Kasumi-1 (cell line): ENCODE data around the gene CBLN3.

Experiments used
- DNase-seq, 2 experiments: peaks; one replicate each; lab custom pipeline; 2025; lab: John Stamatoyannopoulos, UW

CBLN3 gene

DNA sequence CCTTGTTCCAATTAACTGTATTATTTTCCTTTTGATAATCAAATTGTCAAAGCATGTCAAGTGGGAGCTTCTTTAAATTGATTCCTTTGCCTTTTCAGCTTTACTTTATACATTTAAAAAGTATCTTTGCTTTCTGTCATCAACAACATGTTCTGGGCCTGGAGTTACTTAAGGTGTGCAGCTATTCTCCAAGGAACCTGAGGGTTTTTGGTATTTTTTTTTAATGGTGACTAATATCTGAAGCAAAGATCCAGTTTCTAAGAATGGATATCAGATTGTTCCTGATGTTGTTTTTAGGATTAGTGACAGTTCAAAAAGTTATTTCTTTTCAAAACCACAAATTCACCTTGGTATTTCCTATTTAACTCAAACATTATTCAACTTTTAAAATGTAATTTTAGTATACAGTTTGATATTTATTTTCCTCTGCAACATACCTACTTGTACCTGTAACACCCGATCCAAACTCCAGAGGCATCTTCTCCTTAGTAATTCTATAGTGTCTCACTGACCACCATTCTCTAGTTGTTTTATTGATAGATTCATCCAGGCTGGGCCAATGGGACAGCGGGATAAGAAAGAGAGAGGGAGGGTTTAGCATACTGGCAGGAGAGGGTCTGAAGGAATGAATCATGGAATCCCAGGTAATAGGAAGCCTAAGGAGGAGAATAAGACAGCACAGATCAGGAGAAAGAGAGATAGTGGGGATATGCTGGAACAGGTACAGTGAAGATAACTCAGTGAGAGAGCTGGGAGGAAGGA, 3.1 kb downstream of the CBLN3 start:
- DNase-seq: no peak

DNA sequence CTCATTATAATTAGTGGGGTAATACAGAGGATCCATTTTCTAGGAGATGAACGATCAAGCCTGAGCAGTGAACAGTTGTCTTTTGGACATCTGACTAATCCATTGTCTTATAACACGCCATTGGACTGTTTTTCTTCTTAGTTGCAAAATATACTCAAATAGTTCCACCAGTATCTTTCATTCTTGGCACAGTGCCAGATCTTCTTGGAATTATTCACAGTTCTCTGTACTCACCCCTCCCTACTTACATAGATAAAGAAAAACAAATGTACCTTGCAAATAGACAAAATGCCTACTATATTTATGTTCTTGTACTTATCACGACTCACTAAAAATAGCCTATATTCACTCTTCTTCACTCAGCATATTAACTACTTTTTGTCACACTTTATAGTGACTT, 3.8 kb downstream of the CBLN3 start:
- no peak for DNase-seq

DNA sequence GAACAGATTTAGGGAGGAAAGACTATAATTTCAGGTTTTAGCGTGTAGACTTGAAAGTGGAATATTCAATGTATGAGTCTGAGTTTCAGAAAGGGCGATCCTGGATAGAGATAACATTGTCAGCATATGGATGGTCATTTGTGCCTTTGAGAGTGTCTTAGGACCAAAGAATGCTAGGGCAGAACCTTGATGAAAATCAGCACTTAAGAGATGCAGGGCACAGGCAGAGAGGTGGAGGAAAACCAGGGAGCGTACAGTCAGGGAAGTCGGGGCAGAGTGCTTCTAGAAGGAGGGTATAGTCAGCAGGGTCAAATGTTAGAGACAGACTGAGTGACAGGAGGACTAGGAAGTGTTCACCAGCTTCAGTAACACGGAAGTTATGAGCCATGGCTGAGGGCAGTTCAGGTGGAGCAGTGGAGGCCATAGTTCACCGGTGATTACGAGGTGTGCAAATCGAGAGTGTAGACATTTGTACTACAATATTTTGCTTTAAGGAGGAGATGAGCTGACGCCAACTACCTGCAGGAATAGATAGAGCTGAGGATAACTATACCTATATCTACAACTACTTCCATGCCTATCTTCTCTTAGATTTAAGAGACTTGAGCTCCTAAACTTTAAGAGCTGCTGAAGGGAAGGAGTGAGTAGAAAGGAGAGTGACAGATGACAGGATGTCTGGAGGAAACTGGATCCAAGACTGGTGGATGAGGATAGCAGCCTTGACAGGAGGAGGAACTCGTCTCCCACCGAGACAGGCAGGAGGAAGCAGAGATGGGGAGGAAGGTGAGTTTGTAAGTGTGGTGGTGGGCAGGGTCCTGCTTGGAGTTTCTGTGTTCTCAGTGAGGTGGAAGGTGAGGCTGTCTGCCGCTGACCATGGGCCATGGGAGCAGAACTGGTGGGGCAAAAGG, 6.5 kb downstream of the CBLN3 start:
- DNase-seq: no peak

- peak; percentile 44 to 56 for DNase-seq
These were observed 7.2 kb downstream of the CBLN3 start for GRCh38 chr14:24422261-24422660.

DNA sequence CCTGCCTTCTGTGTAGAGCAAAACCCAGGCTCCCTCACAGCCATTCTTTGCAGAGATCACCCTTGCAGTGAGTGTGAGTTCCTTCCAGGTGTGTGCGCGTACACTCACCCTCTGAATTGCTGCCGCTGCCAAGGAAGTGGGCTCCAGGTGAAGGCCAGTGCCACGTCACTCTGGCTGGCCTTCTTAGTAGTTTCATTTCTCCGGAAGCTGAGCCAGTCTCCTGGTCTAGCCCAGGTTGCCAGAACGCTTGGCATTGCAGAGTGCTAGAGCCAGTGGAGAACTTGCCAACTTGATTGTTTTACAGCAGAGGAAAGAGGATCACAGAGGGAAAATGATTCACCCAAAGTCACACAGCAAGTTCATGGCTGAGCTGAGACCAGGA, 11.0 kb downstream of the CBLN3 start:
- no peak for DNase-seq

DNA sequence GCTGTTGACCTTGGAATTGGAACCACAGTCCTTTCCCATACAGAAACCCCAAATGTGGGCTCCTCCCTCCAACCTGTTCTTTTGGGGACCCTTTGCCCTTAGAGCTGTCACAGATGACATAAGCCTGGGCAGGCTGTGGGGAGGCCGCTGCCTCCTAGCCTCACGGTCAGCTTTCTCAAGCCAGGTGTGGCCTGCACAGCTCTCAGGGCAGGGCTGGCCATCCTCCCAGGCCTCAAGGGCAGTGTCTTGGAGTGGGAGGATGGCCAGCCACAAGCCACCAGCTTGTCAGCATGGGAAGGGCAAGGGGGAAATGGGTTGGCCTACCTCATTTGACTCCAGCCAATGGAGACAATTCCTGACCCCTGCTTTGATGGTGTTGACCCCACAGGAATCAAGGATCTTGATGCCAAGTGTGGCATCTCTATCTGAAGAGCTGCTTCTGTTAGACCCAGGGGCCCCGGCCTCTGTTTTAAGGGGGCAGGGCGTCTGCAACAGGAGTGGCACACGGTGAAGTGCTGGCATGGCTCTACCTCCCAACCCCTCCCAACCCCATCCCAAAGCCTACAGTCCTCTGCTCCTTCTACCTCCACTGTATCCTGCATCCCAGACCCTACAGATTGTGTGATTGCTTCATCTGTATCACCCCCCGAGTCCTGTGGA, 11.5 kb downstream of the CBLN3 start:
- no peak for DNase-seq

GRCh38 chr14:24416932-24417619, 12.4 kb downstream of the CBLN3 start:
- DNase-seq: no peak

DNA sequence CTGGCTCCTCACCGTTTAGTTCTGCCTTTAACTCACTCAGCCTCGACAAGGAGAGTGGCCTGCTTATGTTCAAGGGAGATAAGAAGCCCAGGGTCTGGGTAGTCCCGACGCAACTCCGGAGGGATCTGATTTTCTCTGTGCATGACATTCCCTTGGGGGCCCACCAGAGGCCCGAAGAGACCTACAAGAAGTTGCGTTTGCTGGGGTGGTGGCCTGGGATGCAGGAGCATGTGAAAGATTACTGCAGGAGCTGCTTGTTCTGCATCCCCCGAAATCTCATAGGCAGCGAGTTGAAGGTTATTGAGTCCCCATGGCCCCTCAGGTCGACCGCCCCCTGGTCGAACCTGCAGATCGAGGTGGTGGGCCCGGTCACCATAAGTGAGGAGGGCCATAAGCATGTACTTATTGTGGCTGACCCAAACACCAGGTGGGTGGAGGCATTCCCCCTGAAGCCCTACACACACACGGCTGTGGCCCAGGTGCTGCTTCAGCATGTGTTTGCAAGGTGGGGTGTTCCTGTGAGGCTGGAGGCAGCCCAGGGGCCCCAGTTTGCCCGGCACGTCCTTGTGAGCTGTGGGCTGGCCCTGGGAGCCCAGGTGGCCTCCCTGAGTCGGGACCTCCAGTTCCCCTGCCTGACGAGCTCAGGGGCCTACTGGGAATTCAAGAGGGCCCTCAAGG, 13.1 kb downstream of the CBLN3 start:
- no peak for DNase-seq

GRCh38 chr14:24415421-24416253, 13.8 kb downstream of the CBLN3 start:
- DNase-seq: no peak

- DNase-seq: no peak
These were observed 14.6 kb downstream of the CBLN3 start for GRCh38 chr14:24414732-24415420.

- DNase-seq: no peak
These were observed 15.4 kb downstream of the CBLN3 start for GRCh38 chr14:24414077-24414476.

DNA sequence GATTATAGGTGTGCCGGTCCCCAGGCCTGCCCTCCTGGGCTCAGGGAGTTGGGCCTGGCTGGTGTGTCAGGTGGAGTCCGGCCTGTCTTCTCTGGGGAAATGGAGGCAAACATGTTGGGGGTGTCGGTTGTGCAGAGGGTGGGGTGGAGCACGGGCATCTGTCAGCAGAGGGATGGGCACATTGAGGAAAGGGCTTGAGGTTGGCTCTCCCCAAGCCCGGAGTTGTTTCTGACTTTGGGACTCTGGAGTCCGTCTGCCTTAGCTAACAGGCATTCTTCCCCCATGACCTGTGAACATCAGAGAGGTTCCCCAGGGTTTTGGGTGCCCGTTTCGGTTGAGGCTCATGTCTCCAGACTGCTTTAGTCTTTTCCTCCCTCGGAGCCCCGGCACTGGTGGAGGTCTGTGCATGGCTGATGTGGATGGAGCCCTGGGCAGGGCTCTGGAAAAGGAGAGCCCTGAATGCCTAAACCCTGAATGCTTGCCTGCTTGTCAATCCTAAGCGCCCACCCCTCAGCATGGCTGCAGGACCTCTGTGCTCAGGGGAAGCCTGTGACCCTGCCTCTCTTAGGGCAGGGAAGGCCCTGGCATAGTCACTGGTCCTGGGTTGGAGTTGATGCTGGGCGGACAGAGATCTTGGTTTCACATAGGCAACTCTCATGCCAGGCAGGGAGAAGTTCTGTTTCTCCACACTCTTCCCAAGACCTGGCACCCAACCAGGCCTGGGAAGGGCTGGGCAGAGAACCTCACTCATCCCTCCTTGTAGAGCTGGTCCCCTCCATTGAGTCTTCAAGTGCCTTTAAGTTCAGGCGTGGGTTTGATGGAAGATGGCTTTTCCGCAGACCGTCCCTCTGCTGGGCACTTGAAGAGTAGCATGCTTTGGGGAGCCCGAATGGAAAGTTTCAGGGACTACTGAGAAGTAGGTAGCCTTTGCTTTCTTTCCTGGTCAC, 17.8 kb downstream of the CBLN3 start:
- DNase-seq: peak; percentile 56 to 78

DNA sequence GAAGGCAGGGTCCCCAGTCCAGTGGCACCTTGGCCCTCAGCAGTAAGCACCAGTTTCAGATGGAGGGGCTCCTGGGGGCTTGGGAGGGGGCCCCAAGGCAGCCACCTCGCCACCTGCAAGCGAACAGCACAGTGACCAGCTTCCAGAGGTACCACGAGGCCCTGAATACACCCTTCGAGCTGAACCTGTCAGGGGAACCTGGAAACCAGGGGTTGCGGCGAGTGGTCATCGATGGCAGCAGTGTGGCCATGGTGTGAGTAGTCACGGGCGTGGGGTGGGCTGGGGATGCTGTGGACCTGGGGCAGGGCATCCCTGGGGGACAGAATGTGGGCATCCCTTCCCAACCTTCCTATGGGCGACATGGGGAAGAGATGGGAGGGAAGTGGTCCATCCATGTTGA, 19.5 kb downstream of the CBLN3 start:
- DNase-seq: no peak

DNA sequence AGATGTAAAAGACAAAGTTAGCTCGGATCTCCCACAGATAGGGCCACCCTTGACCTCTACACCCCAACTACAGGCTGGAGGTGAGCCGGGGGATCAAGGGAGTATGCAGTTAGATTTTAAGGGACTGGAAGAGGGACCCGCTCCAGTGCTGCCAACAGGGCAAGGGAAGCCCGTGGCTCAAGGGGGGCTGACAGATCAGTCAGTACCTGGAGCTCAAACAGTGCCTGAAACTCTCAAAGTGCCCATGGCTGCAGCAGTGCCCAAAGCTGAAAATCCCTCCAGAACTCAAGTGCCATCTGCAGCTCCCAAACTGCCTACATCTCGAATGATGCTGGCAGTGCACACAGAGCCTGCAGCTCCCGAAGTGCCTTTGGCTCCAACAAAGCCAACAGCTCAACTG, 20.3 kb downstream of the CBLN3 start:
- DNase-seq: no peak

DNA sequence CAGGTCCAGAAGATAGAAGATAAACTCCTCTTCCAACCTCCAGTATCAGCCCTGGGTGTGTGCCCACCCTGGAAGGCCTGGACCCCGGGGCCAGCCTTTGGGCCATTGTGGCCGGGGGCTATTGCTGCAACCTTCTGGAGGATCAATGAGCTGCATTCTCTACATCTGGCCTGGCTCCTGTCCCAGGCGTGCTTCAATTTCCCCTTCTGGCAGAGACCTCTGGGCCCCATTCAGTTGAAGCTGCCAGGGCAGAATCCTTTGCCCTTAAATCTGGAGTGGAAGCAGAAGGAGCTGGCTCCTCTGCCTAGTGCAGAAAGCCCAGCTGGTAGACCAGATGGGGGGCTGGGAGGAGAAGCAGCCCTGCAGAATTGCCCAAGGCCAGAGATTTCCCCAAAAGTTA, 20.7 kb downstream of the CBLN3 start:
- DNase-seq: no peak

- DNase-seq: no peak
These were observed 21.7 kb downstream of the CBLN3 start for GRCh38 chr14:24407608-24408325.

- no peak for DNase-seq
These were observed 23.1 kb downstream of the CBLN3 start for GRCh38 chr14:24406416-24406815.

DNA sequence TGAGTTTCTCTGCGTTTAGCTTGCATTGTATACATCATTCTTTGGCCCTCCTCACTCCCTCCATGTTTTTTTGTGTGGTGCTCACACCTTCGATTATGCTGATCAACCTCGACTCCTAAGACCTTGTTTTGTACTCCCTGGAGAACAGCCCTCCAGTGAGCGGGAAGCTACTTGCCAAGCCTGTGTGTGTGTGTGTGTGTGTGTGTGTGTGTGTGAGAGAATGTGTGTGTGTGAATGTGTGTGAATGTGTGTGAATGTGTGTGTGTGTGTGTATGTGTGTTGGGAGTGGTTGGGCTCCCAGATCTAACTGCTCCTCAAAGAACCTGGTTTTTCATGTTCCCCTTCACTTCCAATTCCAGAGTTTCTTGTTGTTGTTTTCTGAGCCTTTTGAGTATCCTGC, 24.7 kb downstream of the CBLN3 start:
- DNase-seq: no peak
